Gastrocnemius medialis (tissue), 4 donors: Measurements from ENCODE around the gene ANXA7. TPM values are rescaled to one million over a fixed set of nuclear protein-coding genes. Genes with fewer than 3 reads are reported as not detected.

Experiments used
- ATAC-seq, 2 donors: fragments of 150-250 bp; one replicate each; pipeline ENCODE4 v1.9.1; 2016
- DNase-seq, 2 donors: peaks; one replicate each; pipeline ENCODE4 v3.0.0-alpha.2; 2019
- H3K27ac ChIP-seq, 4 donors: fragments of 200-600 bp; sonication (generic); 1 replicate in 1 of 4; 2 replicates in 3 of 4; pipeline ENCODE4 v1.5.1; 2016 to 2018; ENCODE audit warnings: mild to moderate bottlenecking in 2 of 4, moderate library complexity in 1 of 4
- H3K27me3 ChIP-seq, 3 donors: fragments of 200-600 bp; sonication (generic) in 2 of 3; 1 replicate in 1 of 3; 2 replicates in 2 of 3; pipeline versions ENCODE4 v1.5.1 to v1.6.0; 2016 to 2019; ENCODE audit warnings: mild to moderate bottlenecking in 1 of 3, moderate library complexity in 1 of 3
- H3K36me3 ChIP-seq, 2 donors: fragments of 200-600 bp; sonication (generic) in 1 of 2; one replicate each; pipeline ENCODE4 v1.5.1; 2017 to 2018
- H3K4me1 ChIP-seq, 2 donors: fragments of 200-600 bp; sonication (generic) in 1 of 2; one replicate each; pipeline ENCODE4 v1.5.1; 2016 to 2017; ENCODE audit warnings: mild to moderate bottlenecking in 2 of 2
- H3K4me3 ChIP-seq, 4 donors: fragments of 200-600 bp; sonication (generic) in 3 of 4; 1 replicate in 1 of 4; 2 replicates in 3 of 4; pipeline ENCODE4 v1.5.1; 2016 to 2019; ENCODE audit warnings: mild to moderate bottlenecking in 2 of 4
- H3K9me3 ChIP-seq, 3 donors: fragments of 200-600 bp; sonication (generic) in 2 of 3; 1 replicate in 1 of 3; 2 replicates in 2 of 3; pipeline ENCODE4 v1.5.1; 2016 to 2019
- POLR2A ChIP-seq, 2 donors: fragments of 450-650 bp; IDR thresholded peaks; one replicate each; pipeline ENCODE4 v1.6.1; 2017; ENCODE audit warnings: antibody characterized with exemption in 2 of 2, mild to moderate bottlenecking in 2 of 2, moderate library complexity in 2 of 2
- in situ Hi-C, 4 donors: fragments of 200-750 bp; cut with MboI; loops; one replicate each; pipeline versions ENCODE4 v1.15.0 to v1.8.0; 2017; ENCODE audit warnings: low sequenced_read_pairs in 4 of 4
- intact Hi-C: fragments of 100-400 bp; cut with DNase I; formaldehyde crosslinking; loops from one replicate; pipeline ENCODE4 v1.15.1; 2023; ENCODE audit warnings: low total_unique reads
- total RNA-seq, 4 donors: library from RNA; depleted of rRNA; stranded (reverse); fragments of >200 nt; gene quantifications; one replicate each; pipeline versions ENCODE4 v1.1.0 to v1.2.3, GENCODE V29; 2016
- TF ChIP-seq, protein P1 (sequence below), 5 experiments: fragments of 450-650 bp in 3 of 5; fragments of 200-600 bp in 2 of 5; sonication (generic) in 2 of 5; IDR thresholded peaks in 4 of 5; conservative IDR thresholded peaks in 1 of 5; 1 replicate in 4 of 5; 2 replicates in 1 of 5; pipeline ENCODE4 v1.5.1; 2016 to 2019; ENCODE audit warnings: antibody characterized with exemption in 5 of 5, mild to moderate bottlenecking in 3 of 5, moderate library complexity in 3 of 5

The ANXA7 gene
- total RNA-seq, 4 donors from 2014 or later, result 169 to 203 (median 186) TPM

GRCh38 chr10:73357821-73358220, 56.0 kb downstream of the ANXA7 start:
- no peak for DNase-seq
- H3K36me3 ChIP-seq, result no peaks in the 10 kb centered on the region
- intact Hi-C loops, result no loop called here
- TF ChIP-seq, protein P1, sequence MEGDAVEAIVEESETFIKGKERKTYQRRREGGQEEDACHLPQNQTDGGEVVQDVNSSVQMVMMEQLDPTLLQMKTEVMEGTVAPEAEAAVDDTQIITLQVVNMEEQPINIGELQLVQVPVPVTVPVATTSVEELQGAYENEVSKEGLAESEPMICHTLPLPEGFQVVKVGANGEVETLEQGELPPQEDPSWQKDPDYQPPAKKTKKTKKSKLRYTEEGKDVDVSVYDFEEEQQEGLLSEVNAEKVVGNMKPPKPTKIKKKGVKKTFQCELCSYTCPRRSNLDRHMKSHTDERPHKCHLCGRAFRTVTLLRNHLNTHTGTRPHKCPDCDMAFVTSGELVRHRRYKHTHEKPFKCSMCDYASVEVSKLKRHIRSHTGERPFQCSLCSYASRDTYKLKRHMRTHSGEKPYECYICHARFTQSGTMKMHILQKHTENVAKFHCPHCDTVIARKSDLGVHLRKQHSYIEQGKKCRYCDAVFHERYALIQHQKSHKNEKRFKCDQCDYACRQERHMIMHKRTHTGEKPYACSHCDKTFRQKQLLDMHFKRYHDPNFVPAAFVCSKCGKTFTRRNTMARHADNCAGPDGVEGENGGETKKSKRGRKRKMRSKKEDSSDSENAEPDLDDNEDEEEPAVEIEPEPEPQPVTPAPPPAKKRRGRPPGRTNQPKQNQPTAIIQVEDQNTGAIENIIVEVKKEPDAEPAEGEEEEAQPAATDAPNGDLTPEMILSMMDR (IDR thresholded peaks at IDR 0.05 in 4 of 5, conservative IDR thresholded peaks at IDR 0.05 in 1 of 5), result no peak
- no peak for TF ChIP-seq POLR2A (IDR thresholded peaks at IDR 0.05)
- no peaks in the 10 kb centered on the region for H3K9me3 ChIP-seq
- H3K27ac ChIP-seq, result peak overlapping the region in 1 of 4 donors; percentile 56
- no peaks in the 10 kb centered on the region for H3K27me3 ChIP-seq
- peak overlapping the region; percentile 84 to 96 (median 90) for H3K4me3 ChIP-seq
- in situ Hi-C loops, result no loop called here
- peaks cover 6 to 15% of the 10 kb centered on the region in 2 donors for H3K4me1 ChIP-seq
- no peak for ATAC-seq

DNA sequence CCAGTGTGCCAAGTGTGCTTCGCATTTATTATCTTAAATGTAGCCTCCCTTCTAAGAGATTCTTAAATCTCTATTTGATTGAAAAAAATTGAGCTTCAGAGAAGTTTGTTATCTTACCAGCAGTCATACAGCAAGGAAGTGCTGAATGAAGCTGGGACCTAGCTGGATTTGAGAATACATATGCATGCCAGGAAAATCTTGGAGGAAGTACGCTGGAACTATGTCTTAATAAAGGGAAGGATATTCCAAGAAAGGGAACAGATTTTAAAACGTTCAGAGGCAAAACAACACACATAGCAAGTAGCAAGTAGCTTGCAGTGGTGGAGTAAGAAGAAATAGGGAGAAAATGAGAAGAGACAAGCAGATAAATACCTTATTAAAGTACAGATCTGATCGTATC, 56.7 kb downstream of the ANXA7 start:
- no peak overlapping the region for H3K4me3 ChIP-seq
- peaks cover 6 to 15% of the 10 kb centered on the region in 2 donors for H3K4me1 ChIP-seq
- no peaks in the 10 kb centered on the region for H3K27me3 ChIP-seq
- no peak overlapping the region for H3K27ac ChIP-seq
- DNase-seq (no peak), ATAC-seq (no peak)
- no peaks in the 10 kb centered on the region for H3K9me3 ChIP-seq
- intact Hi-C loops (no loop called here), in situ Hi-C loops (no loop called here)
- no peaks in the 10 kb centered on the region for H3K36me3 ChIP-seq
- TF ChIP-seq POLR2A (IDR thresholded peaks at IDR 0.05), result no peak
- TF ChIP-seq, protein P1 (IDR thresholded peaks at IDR 0.05 in 4 of 5, conservative IDR thresholded peaks at IDR 0.05 in 1 of 5), result no peak

DNA sequence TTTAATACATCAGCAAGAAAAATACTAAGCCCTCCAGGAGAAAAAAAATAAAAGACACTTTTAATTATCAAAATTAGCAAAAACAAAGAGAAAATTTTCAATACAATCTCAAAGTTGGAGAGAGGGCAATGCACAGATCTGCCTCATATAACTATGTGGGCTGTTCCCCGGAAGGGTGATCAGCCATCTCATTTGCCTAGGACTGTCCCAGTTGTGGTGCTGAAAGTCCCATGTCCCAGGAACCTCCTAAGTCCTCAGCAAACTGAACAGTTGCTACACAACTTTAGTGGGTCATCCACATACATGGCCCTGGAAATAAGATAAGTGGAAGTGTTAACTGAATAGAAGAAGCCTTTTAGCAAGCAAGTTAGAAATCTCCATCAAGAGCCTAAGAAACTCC, 69.6 kb downstream of the ANXA7 start:
- in situ Hi-C loops (no loop called here), intact Hi-C loops (no loop called here)
- Histone ChIP-seq H3K27me3 (no peaks in the 10 kb centered on the region), H3K9me3 (no peaks in the 10 kb centered on the region), H3K27ac (no peak overlapping the region), H3K36me3 (peaks cover 0 to 5% of the 10 kb centered on the region in 2 donors), H3K4me3 (no peak overlapping the region), H3K4me1 (no peaks in the 10 kb centered on the region)
- TF ChIP-seq, protein P1 (IDR thresholded peaks at IDR 0.05 in 4 of 5, conservative IDR thresholded peaks at IDR 0.05 in 1 of 5), result no peak
- TF ChIP-seq POLR2A (IDR thresholded peaks at IDR 0.05), result no peak
- no peak for DNase-seq
- no peak for ATAC-seq

GRCh38 chr10:73340121-73340520, 73.7 kb downstream of the ANXA7 start:
- no peaks in the 10 kb centered on the region for H3K27me3 ChIP-seq

More at GRCh38 chr10:73340121-73340520, 73.7 kb downstream of the ANXA7 start:
- H3K27ac ChIP-seq, result no peak overlapping the region
- TF ChIP-seq, protein P1 (IDR thresholded peaks at IDR 0.05 in 4 of 5, conservative IDR thresholded peaks at IDR 0.05 in 1 of 5), result no peak
- no peak for TF ChIP-seq POLR2A (IDR thresholded peaks at IDR 0.05)
- no peak overlapping the region for H3K4me3 ChIP-seq
- H3K36me3 ChIP-seq, result no peaks in the 10 kb centered on the region
- H3K9me3 ChIP-seq, result no peaks in the 10 kb centered on the region
- ATAC-seq (no peak), DNase-seq (no peak)
- in situ Hi-C loops, result no loop called here
- no peaks in the 10 kb centered on the region for H3K4me1 ChIP-seq
- intact Hi-C loops, result no loop called here
